SK-N-SH (cell line): ENCODE results near the gene NHS. TPM values are rescaled to one million over a fixed set of nuclear protein-coding genes. Genes with fewer than 3 reads are reported as not detected.

Source experiments
- CTCF ChIA-PET: fragments of 300-600, 350-600 bp; formaldehyde crosslinking; extraction: SDS; loops from one replicate; lab custom pipeline; 2021; lab: Yijun Ruan, JAX
- POLR2A ChIA-PET: fragments of 350-600 bp; sonication (Branson Sonifier 250); formaldehyde crosslinking; extraction: SDS; loops from one replicate; lab custom pipeline; 2020; ENCODE audit warnings: antibody characterized with exemption, inconsistent platforms; lab: Yijun Ruan, JAX
- DNase-seq: peaks from one replicate; pipeline ENCODE4 v3.0.0; 2012
- H2AFZ ChIP-seq: fragments of 200-600 bp; sonication (generic); 2 replicates; pipeline ENCODE4 v1.8.1; 2016; ENCODE audit warnings: antibody characterized with exemption, mild to moderate bottlenecking, low read depth
- H3F3A ChIP-seq: fragments of 200-600 bp; sonication (generic); replicated peaks from 2 replicates; pipeline ENCODE3; 2016; ENCODE audit warnings: antibody characterized with exemption, mild to moderate bottlenecking; ENCODE audit not compliant: insufficient read depth
- H3K27ac ChIP-seq, 2 experiments: fragments of 200-500 bp in 1 of 2; fragments of 200-600 bp in 1 of 2; sonication (Bioruptor generic) in 1 of 2; sonication (generic), shearing (Covaris generic) in 1 of 2; 2 replicates each; pipeline versions ENCODE4 v1.5.1 to v1.6.1; 2014 to 2016; ENCODE audit warnings: low read depth in 2 of 2, inconsistent platforms in 1 of 2, low read length in 1 of 2, mild to moderate bottlenecking in 1 of 2, mixed read lengths in 1 of 2
- H3K27me3 ChIP-seq: fragments of 200-600 bp; sonication (generic), shearing (Covaris generic); 2 replicates; pipeline ENCODE4 v1.6.1; 2016; ENCODE audit warnings: mixed run types; ENCODE audit not compliant: insufficient read depth
- H3K36me3 ChIP-seq, 2 experiments: fragments of 200-500 bp in 1 of 2; fragments of 200-600 bp in 1 of 2; sonication (Bioruptor generic) in 1 of 2; sonication (generic) in 1 of 2; replicated peaks in 1 of 2; 2 replicates each; pipeline versions ENCODE3 to v1.5.1; 2014 to 2016; ENCODE audit warnings: low read length in 1 of 2, mild to moderate bottlenecking in 1 of 2; ENCODE audit not compliant: insufficient read depth in 2 of 2, control insufficient read depth in 1 of 2
- H3K4me1 ChIP-seq, 2 experiments: fragments of 200-500 bp in 1 of 2; fragments of 200-600 bp in 1 of 2; sonication (Bioruptor generic) in 1 of 2; sonication (generic), shearing (Covaris generic) in 1 of 2; 2 replicates each; pipeline versions ENCODE4 v1.5.1 to v1.6.1; 2014 to 2016; ENCODE audit warnings: low read depth in 1 of 2, low read length in 1 of 2, mixed run types in 1 of 2; ENCODE audit not compliant: insufficient read depth in 2 of 2, control insufficient read depth in 1 of 2
- H3K4me2 ChIP-seq: fragments of 200-600 bp; sonication (generic), shearing (Covaris generic); 2 replicates; pipeline ENCODE4 v1.6.1; 2017; ENCODE audit warnings: mixed run types
- H3K4me3 ChIP-seq, 2 experiments: fragments of 200-500 bp in 1 of 2; fragments of 200-600 bp in 1 of 2; sonication (Bioruptor generic) in 1 of 2; sonication (generic), shearing (Covaris generic) in 1 of 2; 2 replicates each; pipeline versions ENCODE4 v1.5.1 to v1.8.1; 2014 to 2016; ENCODE audit warnings: low read depth in 2 of 2, inconsistent platforms in 1 of 2, low read length in 1 of 2, mild to moderate bottlenecking in 1 of 2, mixed read lengths in 1 of 2, moderate library complexity in 1 of 2
- H3K79me2 ChIP-seq: fragments of 200-600 bp; sonication (generic); 2 replicates; pipeline ENCODE4 v1.8.1; 2017; ENCODE audit warnings: mild to moderate bottlenecking; ENCODE audit not compliant: insufficient read depth
- H3K9ac ChIP-seq: fragments of 200-600 bp; sonication (generic); 2 replicates; pipeline ENCODE4 v1.6.1; 2017; ENCODE audit warnings: mixed run types
- H3K9me2 ChIP-seq: fragments of 200-600 bp; sonication (generic); 2 replicates; pipeline ENCODE4 v1.6.1; 2017; ENCODE audit warnings: mixed run types
- H3K9me3 ChIP-seq: fragments of 200-600 bp; sonication (generic); 2 replicates; pipeline ENCODE4 v1.6.1; 2017; ENCODE audit warnings: mixed run types, mild to moderate bottlenecking, moderate library complexity
- H4K20me1 ChIP-seq: fragments of 200-600 bp; sonication (generic); 2 replicates; pipeline ENCODE4 v1.6.1; 2017; ENCODE audit warnings: mild to moderate bottlenecking, mixed run types; ENCODE audit not compliant: insufficient read depth
- CTCF ChIP-seq: fragments of 200-600 bp; sonication (generic); IDR thresholded peaks from 2 replicates; pipeline ENCODE4 v1.6.1; 2017; ENCODE audit warnings: antibody characterized with exemption, mild to moderate bottlenecking, moderate library complexity
- ELF1 ChIP-seq: IDR thresholded peaks from 2 replicates; pipeline ENCODE4 v1.4.0; 2012
- EP300 ChIP-seq, 2 experiments: IDR thresholded peaks; 2 replicates each; pipeline versions ENCODE4 v1.4.0 to v1.6.1; 2012; ENCODE audit warnings: borderline replicate concordance in 1 of 2, low read depth in 1 of 2, low read length in 1 of 2
- EZH2phosphoT487 ChIP-seq: fragments of 200-600 bp; sonication (generic); IDR thresholded peaks from 2 replicates; pipeline ENCODE4 v1.6.1; 2017; ENCODE audit warnings: low read depth, mixed run types, mild to moderate bottlenecking, antibody characterized with exemption, moderate library complexity, borderline replicate concordance
- FOXJ3 ChIP-seq: sonication (generic); formaldehyde crosslinking; IDR thresholded peaks from 2 replicates; pipeline ENCODE4 v1.5.1; 2020; ENCODE audit warnings: mild to moderate bottlenecking, missing genetic modification reagents
- GABPA ChIP-seq: IDR thresholded peaks from 2 replicates; pipeline ENCODE4 v1.4.0; 2012; ENCODE audit warnings: low read depth, mild to moderate bottlenecking
- NFIC ChIP-seq: IDR thresholded peaks from 2 replicates; pipeline ENCODE4 v1.4.0; 2012; ENCODE audit warnings: borderline replicate concordance
- RCOR1 ChIP-seq: fragments of 150-350 bp; IDR thresholded peaks from 2 replicates; pipeline ENCODE4 v1.6.1; 2017; ENCODE audit warnings: antibody characterized with exemption, low read length
- RFX5 ChIP-seq: IDR thresholded peaks from 2 replicates; pipeline ENCODE4 v1.6.1; 2012; ENCODE audit warnings: mild to moderate bottlenecking, improper control_type of control experiment, low read length
- RXRA ChIP-seq: IDR thresholded peaks from 2 replicates; pipeline ENCODE4 v1.4.0; 2012; ENCODE audit warnings: low read depth, mild to moderate bottlenecking, borderline replicate concordance
- TCF12 ChIP-seq: IDR thresholded peaks from 2 replicates; pipeline ENCODE4 v1.4.0; 2012
- TEAD4 ChIP-seq: IDR thresholded peaks from 2 replicates; pipeline ENCODE4 v1.4.0; 2012; ENCODE audit warnings: mild to moderate bottlenecking, borderline replicate concordance; ENCODE audit not compliant: insufficient read depth
- WGBS: methylation state at CpG from one replicate; pipeline ENCODE4 v1.1.6; 2017; ENCODE audit warnings: low lambda C conversion rate; 5-methylcytosine and 5-hydroxymethylcytosine counted together
- polyA plus RNA-seq, 3 experiments: library from polyadenylated mRNA; depleted of rRNA; stranded (reverse); fragments of >200 nt; gene quantifications; 2 replicates each; pipeline ENCODE4 v1.2.3, GENCODE V29; 2012
- TF ChIP-seq, protein P1 (sequence below): IDR thresholded peaks from 2 replicates; pipeline ENCODE4 v1.4.0; 2012; ENCODE audit warnings: low read depth, borderline replicate concordance
- TF ChIP-seq, protein P2 (sequence below): fragments of 150-350 bp; IDR thresholded peaks from 2 replicates; pipeline ENCODE4 v1.6.1; 2017; ENCODE audit warnings: antibody characterized with exemption, low read length, low read depth, borderline replicate concordance
- TF ChIP-seq, protein P3 (sequence below): IDR thresholded peaks from 2 replicates; pipeline ENCODE4 v1.4.0; 2012; ENCODE audit warnings: low read depth

NHS gene
- polyA plus RNA-seq, 1 of the 3 experiments (the other 2 are of a cell fraction) = 1.0 TPM

GRCh38 chrX:17511556-17511955 lies 136.6 kb downstream of the NHS start:
- no peak for DNase-seq
- no peak overlapping the region for H3K27ac ChIP-seq
- no peaks in the 10 kb centered on the region for H3K9me2 ChIP-seq
- H3K79me2 ChIP-seq = no peaks in the 10 kb centered on the region
- no peak overlapping the region for H3K4me3 ChIP-seq
- H3K9ac ChIP-seq = no peak overlapping the region
- ChIA-PET CTCF (interaction anchor here (1.7 kb wide), 1 partner anchor 14 kb away, joined by 4 read pairs; no protein-coding TSS in a partner anchor), POLR2A (no interaction called here)
- H3K27me3 ChIP-seq = no peaks in the 10 kb centered on the region; the same call in 1 of the 2 replicates
- no peak overlapping the region for H3K4me2 ChIP-seq
- H3K36me3 ChIP-seq = no peaks in the 10 kb centered on the region
- H2AFZ ChIP-seq = no peak overlapping the region
- no peaks in the 10 kb centered on the region for H3K4me1 ChIP-seq
- H3F3A ChIP-seq = no peaks in the 10 kb centered on the region
- no peaks in the 10 kb centered on the region for H3K9me3 ChIP-seq
- TF ChIP-seq, protein P1, sequence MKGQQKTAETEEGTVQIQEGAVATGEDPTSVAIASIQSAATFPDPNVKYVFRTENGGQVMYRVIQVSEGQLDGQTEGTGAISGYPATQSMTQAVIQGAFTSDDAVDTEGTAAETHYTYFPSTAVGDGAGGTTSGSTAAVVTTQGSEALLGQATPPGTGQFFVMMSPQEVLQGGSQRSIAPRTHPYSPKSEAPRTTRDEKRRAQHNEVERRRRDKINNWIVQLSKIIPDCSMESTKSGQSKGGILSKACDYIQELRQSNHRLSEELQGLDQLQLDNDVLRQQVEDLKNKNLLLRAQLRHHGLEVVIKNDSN = no peak
- TF ChIP-seq, protein P2, sequence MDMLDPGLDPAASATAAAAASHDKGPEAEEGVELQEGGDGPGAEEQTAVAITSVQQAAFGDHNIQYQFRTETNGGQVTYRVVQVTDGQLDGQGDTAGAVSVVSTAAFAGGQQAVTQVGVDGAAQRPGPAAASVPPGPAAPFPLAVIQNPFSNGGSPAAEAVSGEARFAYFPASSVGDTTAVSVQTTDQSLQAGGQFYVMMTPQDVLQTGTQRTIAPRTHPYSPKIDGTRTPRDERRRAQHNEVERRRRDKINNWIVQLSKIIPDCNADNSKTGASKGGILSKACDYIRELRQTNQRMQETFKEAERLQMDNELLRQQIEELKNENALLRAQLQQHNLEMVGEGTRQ = no peak
- TF ChIP-seq FOXJ3 (no peak), TEAD4 (no peak), RXRA (no peak), TCF12 (no peak), RFX5 (no peak), ELF1 (no peak), EZH2phosphoT487 (no peak), RCOR1 (no peak), NFIC (no peak), CTCF (no peak)
- TF ChIP-seq, protein P3, sequence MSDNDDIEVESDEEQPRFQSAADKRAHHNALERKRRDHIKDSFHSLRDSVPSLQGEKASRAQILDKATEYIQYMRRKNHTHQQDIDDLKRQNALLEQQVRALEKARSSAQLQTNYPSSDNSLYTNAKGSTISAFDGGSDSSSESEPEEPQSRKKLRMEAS = no peak
- TF ChIP-seq, all 33 proteins: peak for 0
- 0 out of 2 replicates have a peak, but pooled peaks cover 3% of the 10 kb centered on the region for H4K20me1 ChIP-seq
- 39% methylated on average over 1 of the region's 1 CpG for WGBS

DNA sequence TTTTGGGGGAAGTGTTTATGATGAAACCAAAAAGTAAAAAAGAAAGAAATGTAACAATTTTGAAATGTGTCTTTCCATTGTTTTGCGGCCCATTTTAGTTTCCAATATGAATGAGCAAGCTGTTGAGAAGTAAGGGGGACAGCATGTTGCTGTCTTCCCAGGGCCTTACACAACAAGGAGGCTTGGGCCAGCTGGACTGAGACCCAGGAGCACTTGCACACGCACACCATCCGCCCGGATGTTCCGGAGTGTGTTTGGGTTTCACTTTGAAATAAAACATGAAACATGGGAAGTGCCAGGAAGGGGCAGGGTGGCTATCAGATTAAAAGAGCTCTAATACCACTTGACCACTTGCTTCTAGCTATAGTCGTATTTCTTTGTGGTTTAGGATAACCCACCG lies 144.4 kb downstream of the NHS start:
- ChIA-PET CTCF (no interaction called here), POLR2A (no interaction called here)
- H3K4me1 ChIP-seq = peaks cover 0 to 4% of the 10 kb centered on the region in 2 experiments; a peak in 1 of 4 replicates
- H4K20me1 ChIP-seq = 0 out of 2 replicates have a peak, but pooled peaks cover 3% of the 10 kb centered on the region
- no peak overlapping the region for H3K9ac ChIP-seq
- no peak for TF ChIP-seq GABPA
- TF ChIP-seq EP300 (IDR thresholded peaks at IDR 0.05; ENCODE audit: borderline replicate concordance in 1 of 2, low read depth in 1 of 2, low read length in 1 of 2) = no peak
- TF ChIP-seq CTCF = no peak
- no peaks in the 10 kb centered on the region for H3K36me3 ChIP-seq
- H3K27me3 ChIP-seq = no peaks in the 10 kb centered on the region; the same call in 1 of the 2 replicates
- no peaks in the 10 kb centered on the region for H3K79me2 ChIP-seq
- no peak overlapping the region for H3K4me2 ChIP-seq
- no peaks in the 10 kb centered on the region for H3F3A ChIP-seq
- no peak overlapping the region for H3K4me3 ChIP-seq
- no peak overlapping the region for H2AFZ ChIP-seq
- H3K9me3 ChIP-seq = no peaks in the 10 kb centered on the region
- H3K9me2 ChIP-seq = no peaks in the 10 kb centered on the region
- WGBS = 60% methylated on average over 7 of the region's 7 CpGs
- no peak overlapping the region for H3K27ac ChIP-seq
- no peak for DNase-seq
